ENCODE measurements around the gene DBNDD1. TPM values are rescaled to one million over a fixed set of nuclear protein-coding genes. Genes with fewer than 3 reads are reported as not detected.

Gene DBNDD1
- total RNA-seq, 1 experiment from 2014 or later = 24.6 TPM

- ChIA-PET POLR2A (ENCODE audit: low non-redundant PET) (no interaction called here), CTCF (interaction anchor here (0.6 kb wide), 1 partner anchor 1209 kb away, joined by 30 read pairs; no protein-coding TSS in a partner anchor)
- DNase-seq (ENCODE audit: low spot score) = no peak
- no peak overlapping the region for H3K4me3 ChIP-seq (ENCODE audit: low read depth, low read length, poor library complexity, severe bottlenecking)
- intact Hi-C loops (cut with micrococcal nuclease; ENCODE audit: unreplicated experiment) = no loop called here
- H3K27ac ChIP-seq (ENCODE audit: low read depth, low read length, poor library complexity, severe bottlenecking) = no peak overlapping the region
- no peaks in the 10 kb centered on the region for H3K4me1 ChIP-seq (ENCODE audit: insufficient read depth, low read length, poor library complexity, severe bottlenecking)
- BruUV-seq (replicated peaks) = no TSS peak
- TF ChIP-seq CTCF (conservative IDR thresholded peaks at IDR 0.05; ENCODE audit: low read depth, low read length) = no peak
- TF ChIP-seq EZH2 (IDR thresholded peaks at IDR 0.05; ENCODE audit: borderline replicate concordance, low read depth, low read length, poor library complexity, severe bottlenecking) = no peak
- peaks cover 3% of the 10 kb centered on the region for H3K36me3 ChIP-seq (ENCODE audit: insufficient read depth, low read length, poor library complexity, severe bottlenecking)
- no peaks in the 10 kb centered on the region for H3K9me3 ChIP-seq (ENCODE audit: low read depth, low read length, poor library complexity, severe bottlenecking)
- no peaks in the 10 kb centered on the region for H3K27me3 ChIP-seq (replicated peaks; ENCODE audit: insufficient read depth, low read depth, low read length, poor library complexity)
These were observed 17.3 kb downstream of the DBNDD1 start for GRCh38 chr16:90001761-90002503.

- BruUV-seq (replicated peaks) = no TSS peak
- DNase-seq (ENCODE audit: low spot score) = no peak
- Histone ChIP-seq H3K27ac (ENCODE audit: low read depth, low read length, poor library complexity, severe bottlenecking) (no peak overlapping the region), H3K4me3 (ENCODE audit: low read depth, low read length, poor library complexity, severe bottlenecking) (no peak overlapping the region), H3K4me1 (ENCODE audit: insufficient read depth, low read length, poor library complexity, severe bottlenecking) (no peaks in the 10 kb centered on the region), H3K27me3 (replicated peaks; ENCODE audit: insufficient read depth, low read depth, low read length, poor library complexity) (no peaks in the 10 kb centered on the region), H3K36me3 (ENCODE audit: insufficient read depth, low read length, poor library complexity, severe bottlenecking) (peaks cover 12% of the 10 kb centered on the region), H3K9me3 (ENCODE audit: low read depth, low read length, poor library complexity, severe bottlenecking) (peaks cover 2% of the 10 kb centered on the region)
- ChIA-PET CTCF (interaction anchor here (0.6 kb wide), 1 partner anchor 1208 kb away, joined by 30 read pairs; no protein-coding TSS in a partner anchor), POLR2A (ENCODE audit: low non-redundant PET) (no interaction called here)
- TF ChIP-seq CTCF (conservative IDR thresholded peaks at IDR 0.05; ENCODE audit: low read depth, low read length) = no peak
- TF ChIP-seq EZH2 (IDR thresholded peaks at IDR 0.05; ENCODE audit: borderline replicate concordance, low read depth, low read length, poor library complexity, severe bottlenecking) = no peak
- intact Hi-C loops (cut with micrococcal nuclease; ENCODE audit: unreplicated experiment) = no loop called here
These were observed 18.4 kb downstream of the DBNDD1 start for GRCh38 chr16:90000733-90001427.

- H3K36me3 ChIP-seq (ENCODE audit: insufficient read depth, low read length, poor library complexity, severe bottlenecking) = peaks cover 15% of the 10 kb centered on the region
- TF ChIP-seq EZH2 (IDR thresholded peaks at IDR 0.05; ENCODE audit: borderline replicate concordance, low read depth, low read length, poor library complexity, severe bottlenecking) (no peak), CTCF (conservative IDR thresholded peaks at IDR 0.05; ENCODE audit: low read depth, low read length) (no peak)
- no peaks in the 10 kb centered on the region for H3K27me3 ChIP-seq (replicated peaks; ENCODE audit: insufficient read depth, low read depth, low read length, poor library complexity)
- ChIA-PET CTCF (no interaction called here), POLR2A (ENCODE audit: low non-redundant PET) (no interaction called here)
- peaks cover 8% of the 10 kb centered on the region for H3K9me3 ChIP-seq (ENCODE audit: low read depth, low read length, poor library complexity, severe bottlenecking)
- H3K4me3 ChIP-seq (ENCODE audit: low read depth, low read length, poor library complexity, severe bottlenecking) = no peak overlapping the region
- no peaks in the 10 kb centered on the region for H3K4me1 ChIP-seq (ENCODE audit: insufficient read depth, low read length, poor library complexity, severe bottlenecking)
- no TSS peak for BruUV-seq (replicated peaks)
- DNase-seq (ENCODE audit: low spot score) = no peak
- intact Hi-C loops (cut with micrococcal nuclease; ENCODE audit: unreplicated experiment) = no loop called here
- H3K27ac ChIP-seq (ENCODE audit: low read depth, low read length, poor library complexity, severe bottlenecking) = no peak overlapping the region
These were observed 19.3 kb downstream of the DBNDD1 start for GRCh38 chr16:89999831-90000574.
